ENCODE data around the gene ADAM30.
A peak's percentile ranks its signal among the peaks of the same experiment; 100 is the strongest.

Gene ADAM30

GRCh38 chr1:119896303-119896702, at the start of gene ADAM30:
TSS of gene ADAM30 (minus strand) at chr1:119896515. CDS start at chr1:119896336, 179 bp downstream.
- DNase-seq (ENCODE audit: low spot score) = no peak

GRCh38 chr1:119943216-119943615, 46.9 kb upstream of the ADAM30 start:
- DNase-seq (ENCODE audit: low spot score) = no peak

- no peak for DNase-seq (ENCODE audit: low spot score)
These were observed 45.1 kb upstream of the ADAM30 start for GRCh38 chr1:119941392-119941791.

GRCh38 chr1:119940697-119941096, 44.4 kb upstream of the ADAM30 start:
- no peak for DNase-seq (ENCODE audit: low spot score)

- DNase-seq (ENCODE audit: low spot score) = no peak
These were observed 40.9 kb upstream of the ADAM30 start for GRCh38 chr1:119937198-119937597.

GRCh38 chr1:119935915-119936314, 39.6 kb upstream of the ADAM30 start:
- no peak for DNase-seq (ENCODE audit: low spot score)

GRCh38 chr1:119935373-119935772, 39.1 kb upstream of the ADAM30 start:
- DNase-seq (ENCODE audit: low spot score) = no peak

GRCh38 chr1:119933397-119933796, 37.1 kb upstream of the ADAM30 start:
- peak; percentile 17 for DNase-seq (ENCODE audit: low spot score)

- no peak for DNase-seq (ENCODE audit: low spot score)
These were observed 33.5 kb upstream of the ADAM30 start for GRCh38 chr1:119929643-119930315.

GRCh38 chr1:119926553-119926952, 30.2 kb upstream of the ADAM30 start:
- no peak for DNase-seq (ENCODE audit: low spot score)

GRCh38 chr1:119924948-119925898, 28.9 kb upstream of the ADAM30 start:
- no peak for DNase-seq (ENCODE audit: low spot score)

- no peak for DNase-seq (ENCODE audit: low spot score)
These were observed 24.0 kb upstream of the ADAM30 start for GRCh38 chr1:119920104-119920968.

- no peak for DNase-seq (ENCODE audit: low spot score)
These were observed 22.9 kb upstream of the ADAM30 start for GRCh38 chr1:119919241-119919640.

GRCh38 chr1:119918301-119918700, 22.0 kb upstream of the ADAM30 start:
- DNase-seq (ENCODE audit: low spot score) = no peak

- no peak for DNase-seq (ENCODE audit: low spot score)
These were observed 21.2 kb upstream of the ADAM30 start for GRCh38 chr1:119917304-119918055.

GRCh38 chr1:119915517-119915916, 19.2 kb upstream of the ADAM30 start:
- no peak for DNase-seq (ENCODE audit: low spot score)

- no peak for DNase-seq (ENCODE audit: low spot score)
These were observed 17.8 kb upstream of the ADAM30 start for GRCh38 chr1:119914071-119914470.

GRCh38 chr1:119912963-119913362, 16.6 kb upstream of the ADAM30 start:
- no peak for DNase-seq (ENCODE audit: low spot score)

GRCh38 chr1:119911775-119912174, 15.5 kb upstream of the ADAM30 start:
- DNase-seq (ENCODE audit: low spot score) = no peak

GRCh38 chr1:119910618-119911017, 14.3 kb upstream of the ADAM30 start:
- no peak for DNase-seq (ENCODE audit: low spot score)

- DNase-seq (ENCODE audit: low spot score) = no peak
These were observed 13.7 kb upstream of the ADAM30 start for GRCh38 chr1:119909890-119910596.
